PC-3 (cell line): Measurements from ENCODE around the gene SCN9A. TPM values are rescaled to one million over a fixed set of nuclear protein-coding genes. Genes with fewer than 3 reads are reported as not detected.
A peak's percentile ranks its signal among the peaks of the same experiment; 100 is the strongest.
"Not testable (repeated sequence)": the region's sequence is repeated elsewhere in the genome, so short reads cannot be mapped to it uniquely, and the experiment has no call there.

Experiments
- ATAC-seq: fragments of 200-7000 bp; cut with Tn5 transposase; 2 replicates; pipeline ENCODE4 v1.9.1; 2020; ENCODE audit warnings: mild to moderate bottlenecking, moderate library complexity
- BruUV-seq: library from RNA; stranded (reverse); fragments of 400-500 nt; replicated peaks from 2 replicates; lab custom pipeline; 2021; lab: Mats Ljungman, UMichigan
- CTCF ChIA-PET: fragments of 300-600 bp; sonication (Branson Sonifier 250); formaldehyde crosslinking; loops from one replicate; lab custom pipeline; 2022; ENCODE audit warnings: antibody characterized with exemption; lab: Charles Lee
- POLR2A ChIA-PET: fragments of 300-600 bp; sonication (Branson Sonifier 250); formaldehyde crosslinking; loops from one replicate; lab custom pipeline; 2022; ENCODE audit warnings: antibody characterized with exemption; ENCODE audit not compliant: unreplicated experiment; lab: Charles Lee
- DNase-seq: peaks from one replicate; pipeline ENCODE4 v3.0.0-alpha.2; 2015
- H2AFZ ChIP-seq: fragments of 300-600 bp; sonication (generic); 2 replicates; pipeline ENCODE4 v1.6.0; 2016; ENCODE audit warnings: antibody characterized with exemption, low read length
- H3F3A ChIP-seq: fragments of 300-600 bp; sonication (generic); one replicate; pipeline ENCODE4 v1.6.0; 2017; ENCODE audit warnings: antibody characterized with exemption, low read length, control low read depth, mild to moderate bottlenecking; ENCODE audit not compliant: unreplicated experiment
- H3K27ac ChIP-seq: fragments of 300-600 bp; sonication (generic); 2 replicates; pipeline ENCODE4 v1.5.1; 2016; ENCODE audit warnings: mild to moderate bottlenecking, low read length
- H3K27me3 ChIP-seq: fragments of 300-600 bp; sonication (generic); 2 replicates; pipeline ENCODE4 v1.6.1; 2016; ENCODE audit warnings: low read length, mixed read lengths
- H3K36me3 ChIP-seq: fragments of 300-600 bp; sonication (generic); 2 replicates; pipeline ENCODE4 v1.6.1; 2016; ENCODE audit warnings: low read depth, mixed run types, low read length, mixed read lengths
- H3K4me1 ChIP-seq: fragments of 300-600 bp; sonication (generic); 2 replicates; pipeline ENCODE4 v1.5.1; 2016; ENCODE audit warnings: low read length; ENCODE audit not compliant: insufficient read depth
- H3K4me2 ChIP-seq: fragments of 300-600 bp; sonication (generic); 2 replicates; pipeline ENCODE4 v1.6.0; 2016; ENCODE audit warnings: low read length
- H3K4me3 ChIP-seq: fragments of 300-600 bp; sonication (generic); 2 replicates; pipeline ENCODE4 v1.5.1; 2016; ENCODE audit warnings: mild to moderate bottlenecking, low read length, mixed read lengths
- H3K79me2 ChIP-seq: fragments of 300-600 bp; sonication (generic); 2 replicates; pipeline ENCODE4 v1.6.1; 2017; ENCODE audit warnings: low read length, mixed read lengths
- H3K9ac ChIP-seq: fragments of 300-600 bp; sonication (generic); 2 replicates; pipeline ENCODE4 v1.6.0; 2016; ENCODE audit warnings: mild to moderate bottlenecking, low read length
- H3K9me2 ChIP-seq: fragments of 300-600 bp; sonication (generic); replicated peaks from 2 replicates; pipeline ENCODE4 v1.6.1; 2016; ENCODE audit warnings: mixed run types, low read length, mixed read lengths
- H3K9me3 ChIP-seq: fragments of 300-600 bp; sonication (generic); 2 replicates; pipeline ENCODE4 v1.6.1; 2016; ENCODE audit warnings: low read length, mixed read lengths
- H4K20me1 ChIP-seq: fragments of 300-600 bp; sonication (generic); 2 replicates; pipeline ENCODE4 v1.6.1; 2016; ENCODE audit warnings: low read length, mixed read lengths
- EZH2 ChIP-seq: fragments of 300-600 bp; sonication (generic); IDR thresholded peaks from one replicate; pipeline ENCODE4 v1.6.1; 2017; ENCODE audit warnings: antibody characterized with exemption, mild to moderate bottlenecking, low read length; ENCODE audit not compliant: unreplicated experiment
- EZH2phosphoT487 ChIP-seq: fragments of 300-600 bp; sonication (generic); IDR thresholded peaks from 2 replicates; pipeline ENCODE4 v1.6.1; 2018; ENCODE audit warnings: mild to moderate bottlenecking, antibody characterized with exemption, low read length, borderline replicate concordance
- intact Hi-C: fragments of 100-400 bp; cut with micrococcal nuclease; formaldehyde crosslinking; loops from 2 replicates; pipeline ENCODE4 v1.9.0; 2023
- total RNA-seq: library from RNA; depleted of rRNA; stranded (reverse); fragments of >200 nt; gene quantifications from 2 replicates; pipeline ENCODE4 v1.2.3, GENCODE V29; 2014
- TF ChIP-seq, protein P1 (sequence below): fragments of 300-600 bp; sonication (generic); conservative IDR thresholded peaks from 2 replicates; pipeline ENCODE4 v1.5.1; 2017; ENCODE audit warnings: antibody characterized with exemption, low read depth, mild to moderate bottlenecking, low read length

Gene SCN9A
- total RNA-seq, 1 experiment from 2014 or later = 7.0 TPM

DNA sequence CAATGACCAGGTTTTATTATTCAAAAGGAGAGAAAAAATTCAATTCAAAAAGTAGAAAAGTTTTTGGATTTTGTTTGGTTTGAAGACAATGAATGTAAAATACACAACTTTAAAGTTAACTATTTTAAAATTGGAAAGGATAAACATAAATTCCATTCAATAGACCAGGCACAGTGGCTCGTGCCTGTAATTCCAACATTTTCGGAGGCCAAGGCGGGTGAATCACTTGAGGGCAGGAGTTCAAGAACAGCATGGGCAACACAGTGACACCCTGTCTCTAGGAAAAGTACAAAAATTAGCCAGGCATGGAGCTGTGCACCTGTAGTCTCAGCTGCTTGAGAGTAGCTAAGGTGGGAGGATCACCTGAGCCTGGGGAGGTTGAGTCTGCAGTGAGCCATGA lies 54.7 kb downstream of the SCN9A start:
- Histone ChIP-seq H3K4me2 (no peak overlapping the region), H2AFZ (no peak overlapping the region), H3K36me3 (no peaks in the 10 kb centered on the region), H3K9ac (no peak overlapping the region), H3K4me1 (no peaks in the 10 kb centered on the region), H4K20me1 (no peaks in the 10 kb centered on the region), H3F3A (no peaks in the 10 kb centered on the region), H3K27ac (no peak overlapping the region), H3K27me3 (no peaks in the 10 kb centered on the region), H3K9me2 (no peaks in the 10 kb centered on the region), H3K9me3 (no peaks in the 10 kb centered on the region), H3K4me3 (no peak overlapping the region), H3K79me2 (no peaks in the 10 kb centered on the region)
- ChIA-PET CTCF (no interaction called here), POLR2A (no interaction called here)
- DNase-seq (no peak), ATAC-seq (no peak)
- no TSS peak for BruUV-seq
- no peak for TF ChIP-seq EZH2
- TF ChIP-seq, protein P1, sequence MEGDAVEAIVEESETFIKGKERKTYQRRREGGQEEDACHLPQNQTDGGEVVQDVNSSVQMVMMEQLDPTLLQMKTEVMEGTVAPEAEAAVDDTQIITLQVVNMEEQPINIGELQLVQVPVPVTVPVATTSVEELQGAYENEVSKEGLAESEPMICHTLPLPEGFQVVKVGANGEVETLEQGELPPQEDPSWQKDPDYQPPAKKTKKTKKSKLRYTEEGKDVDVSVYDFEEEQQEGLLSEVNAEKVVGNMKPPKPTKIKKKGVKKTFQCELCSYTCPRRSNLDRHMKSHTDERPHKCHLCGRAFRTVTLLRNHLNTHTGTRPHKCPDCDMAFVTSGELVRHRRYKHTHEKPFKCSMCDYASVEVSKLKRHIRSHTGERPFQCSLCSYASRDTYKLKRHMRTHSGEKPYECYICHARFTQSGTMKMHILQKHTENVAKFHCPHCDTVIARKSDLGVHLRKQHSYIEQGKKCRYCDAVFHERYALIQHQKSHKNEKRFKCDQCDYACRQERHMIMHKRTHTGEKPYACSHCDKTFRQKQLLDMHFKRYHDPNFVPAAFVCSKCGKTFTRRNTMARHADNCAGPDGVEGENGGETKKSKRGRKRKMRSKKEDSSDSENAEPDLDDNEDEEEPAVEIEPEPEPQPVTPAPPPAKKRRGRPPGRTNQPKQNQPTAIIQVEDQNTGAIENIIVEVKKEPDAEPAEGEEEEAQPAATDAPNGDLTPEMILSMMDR = no peak
- no peak for TF ChIP-seq EZH2phosphoT487
- intact Hi-C loops = no loop called here

DNA sequence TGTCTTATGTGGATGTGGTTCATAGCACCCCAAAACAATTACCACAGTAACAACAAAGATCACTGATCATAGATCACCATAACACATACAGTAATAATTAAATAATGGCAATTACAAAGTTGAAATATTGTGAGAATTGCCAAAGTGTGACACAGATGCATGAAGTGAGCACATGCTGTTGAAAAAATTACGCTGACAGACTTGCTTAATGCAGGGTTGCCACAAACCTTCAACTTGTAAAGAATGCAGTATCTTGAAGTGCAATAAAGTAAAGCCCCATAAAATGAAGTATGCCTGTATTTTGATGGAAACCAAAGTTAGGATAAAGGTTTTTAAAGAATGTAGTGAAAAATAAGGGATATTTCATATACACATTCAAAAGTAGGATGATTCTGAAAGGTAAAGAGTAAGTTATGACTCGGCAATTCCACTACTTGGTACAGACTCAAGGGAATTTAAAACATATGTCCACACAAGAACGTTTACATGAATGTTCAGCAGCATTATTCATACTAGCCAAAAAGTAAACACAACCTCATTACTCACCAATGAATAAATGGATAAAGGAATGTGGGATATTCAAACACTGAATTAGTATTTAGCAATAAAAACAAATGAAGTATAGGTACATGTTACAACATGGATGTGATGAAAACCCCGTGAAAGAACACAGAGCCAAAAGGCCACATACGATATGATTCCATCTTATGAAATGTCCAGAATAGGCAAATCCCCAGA lies 61.6 kb downstream of the SCN9A start:
- intact Hi-C loops = loop anchor here (1.0 kb wide), 2 partner anchors 17 to 80 kb away; no protein-coding TSS in a partner anchor
- Histone ChIP-seq H3K79me2 (no peaks in the 10 kb centered on the region), H3K9me3 (no peaks in the 10 kb centered on the region), H4K20me1 (no peaks in the 10 kb centered on the region), H3K9me2 (no peaks in the 10 kb centered on the region), H3F3A (no peaks in the 10 kb centered on the region), H3K27me3 (no peaks in the 10 kb centered on the region), H3K4me3 (no peak overlapping the region), H3K4me1 (peaks cover 15% of the 10 kb centered on the region), H3K9ac (no peak overlapping the region), H3K36me3 (no peaks in the 10 kb centered on the region), H3K4me2 (peak overlapping the region; percentile 49), H3K27ac (peak overlapping the region; percentile 41), H2AFZ (0 out of 2 replicates have a peak overlapping the region, but pooled peaks have one; percentile 4)
- BruUV-seq = no TSS peak
- CTCF ChIA-PET = no interaction called here
- ATAC-seq = peak; percentile 100
- DNase-seq = peak; percentile 90
- POLR2A ChIA-PET = interaction anchor here (0.7 kb wide), 1 partner anchor 28 kb away, joined by 5 read pairs; no protein-coding TSS in a partner anchor
- TF ChIP-seq EZH2 = no peak
- TF ChIP-seq, protein P1 = no peak
- TF ChIP-seq EZH2phosphoT487 = no peak

DNA sequence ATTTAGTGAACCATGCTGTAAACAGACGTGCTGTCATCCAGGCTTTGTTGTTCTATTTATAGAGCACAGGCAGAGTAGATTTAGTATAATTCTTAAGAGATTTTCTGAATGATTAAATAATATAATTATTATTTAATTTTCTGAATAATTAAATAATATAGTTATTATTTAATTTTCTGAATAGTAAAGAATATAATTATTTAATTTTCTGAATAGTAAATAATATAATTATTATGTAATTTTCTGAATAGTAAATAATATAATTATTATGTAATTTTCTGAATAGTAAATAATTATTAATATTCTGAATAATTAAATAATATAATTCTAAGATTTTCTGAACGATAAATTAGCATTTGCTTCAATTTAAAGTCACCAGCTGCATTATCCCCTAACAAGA lies 62.9 kb downstream of the SCN9A start:
- H3K79me2 ChIP-seq, H3K4me3 ChIP-seq, CTCF ChIA-PET, BruUV-seq, POLR2A ChIA-PET, H3K9me3 ChIP-seq, H3K36me3 ChIP-seq, ATAC-seq, H3K9ac ChIP-seq, H4K20me1 ChIP-seq, H3K9me2 ChIP-seq, H3F3A ChIP-seq, DNase-seq, H3K4me2 ChIP-seq, H3K27me3 ChIP-seq, H2AFZ ChIP-seq, H3K27ac ChIP-seq, intact Hi-C loops: not testable (repeated sequence)
- H3K4me1 ChIP-seq = peaks cover 15% of the 10 kb centered on the region
